Ishikawa (cell line): ENCODE measurements around the gene FAM107A.
A peak's percentile ranks its signal among the peaks of the same experiment; 100 is the strongest.

Experiments used
- CEBPB ChIP-seq: IDR thresholded peaks from 2 replicates; pipeline ENCODE4 v1.6.1; 2012
- CREB1 ChIP-seq: IDR thresholded peaks from 2 replicates; pipeline ENCODE4 v1.6.1; 2012; ENCODE audit warnings: low read depth
- EGR1 ChIP-seq: IDR thresholded peaks from 2 replicates; pipeline ENCODE4 v1.6.1; 2012
- EP300 ChIP-seq: IDR thresholded peaks from 2 replicates; pipeline ENCODE4 v1.6.1; 2012; ENCODE audit warnings: borderline replicate concordance
- FOXM1 ChIP-seq: IDR thresholded peaks from 2 replicates; pipeline ENCODE4 v1.6.1; 2012; ENCODE audit warnings: low read depth, borderline replicate concordance
- MAX ChIP-seq: IDR thresholded peaks from 2 replicates; pipeline ENCODE4 v1.6.1; 2012
- NFIC ChIP-seq: IDR thresholded peaks from 2 replicates; pipeline ENCODE4 v1.6.1; 2012
- RAD21 ChIP-seq: IDR thresholded peaks from 2 replicates; pipeline ENCODE4 v1.6.1; 2012; ENCODE audit warnings: low read depth
- REST ChIP-seq: IDR thresholded peaks from 2 replicates; pipeline ENCODE4 v1.6.1; 2012; ENCODE audit warnings: low read depth, mild to moderate bottlenecking
- TAF1 ChIP-seq: IDR thresholded peaks from 2 replicates; pipeline ENCODE4 v1.6.1; 2012; ENCODE audit warnings: low read depth, mild to moderate bottlenecking
- TCF12 ChIP-seq: IDR thresholded peaks from 2 replicates; pipeline ENCODE4 v1.6.1; 2012; ENCODE audit warnings: low read depth
- TEAD4 ChIP-seq: IDR thresholded peaks from 2 replicates; pipeline ENCODE4 v1.6.1; 2012
- USF1 ChIP-seq: IDR thresholded peaks from 2 replicates; pipeline ENCODE4 v1.6.1; 2012
- YY1 ChIP-seq: IDR thresholded peaks from 2 replicates; pipeline ENCODE4 v1.6.1; 2012; ENCODE audit warnings: low read depth
- ZBTB7A ChIP-seq: IDR thresholded peaks from 2 replicates; pipeline ENCODE4 v1.6.1; 2012; ENCODE audit warnings: low read depth

Gene FAM107A

GRCh38 chr3:58594117-58594516, 16.9 kb upstream of the FAM107A start:
- TF ChIP-seq EGR1 (no peak), YY1 (no peak), ZBTB7A (no peak), EP300 (no peak), CREB1 (no peak), CEBPB (no peak), NFIC (no peak)

- TF ChIP-seq YY1 (no peak), TCF12 (no peak), ZBTB7A (no peak), CEBPB (no peak), MAX (no peak), EGR1 (no peak), USF1 (no peak), REST (no peak), EP300 (no peak), TEAD4 (no peak), CREB1 (no peak), TAF1 (no peak), FOXM1 (no peak), NFIC (no peak), RAD21 (no peak)
These were observed 14.6 kb upstream of the FAM107A start for GRCh38 chr3:58591517-58592510.

- no peak for TF ChIP-seq CREB1
- TF ChIP-seq REST, result peak; percentile 97
- no peak for TF ChIP-seq EP300
These were observed 10.9 kb upstream of the FAM107A start for GRCh38 chr3:58588030-58588614.

GRCh38 chr3:58586776-58587192, 9.6 kb upstream of the FAM107A start:
- TF ChIP-seq REST, result peak; percentile 11; the same call in 1 of the 2 replicates
- TF ChIP-seq RAD21, result no peak
- peak; percentile 31; the same call in 1 of the 2 replicates for TF ChIP-seq MAX
- TF ChIP-seq ZBTB7A, result peak; percentile 63; the same call in 1 of the 2 replicates

GRCh38 chr3:58585994-58586393, 8.8 kb upstream of the FAM107A start:
- TF ChIP-seq TCF12, result no peak
- TF ChIP-seq ZBTB7A, result peak; percentile 7; the same call in 1 of the 2 replicates
- no peak for TF ChIP-seq RAD21
- no peak for TF ChIP-seq REST
- no peak for TF ChIP-seq CEBPB
- TF ChIP-seq EGR1, result no peak
- TF ChIP-seq NFIC, result peak; percentile 54
- peak; percentile 34; the same call in 1 of the 2 replicates for TF ChIP-seq TEAD4
- no peak for TF ChIP-seq FOXM1
- 0 out of 2 replicates have a peak, but pooled peaks have one; percentile 5 for TF ChIP-seq USF1
- TF ChIP-seq CREB1, result no peak
- no peak for TF ChIP-seq YY1
- no peak for TF ChIP-seq MAX
